NB4 (cell line): ENCODE data around the gene ACVR1.

ENCODE experiments used
- DNase-seq: peaks from one replicate; pipeline ENCODE4 v3.0.0; 2010; ENCODE audit warnings: low read depth
- H3K4me3 ChIP-seq: one replicate; pipeline ENCODE4 v1.5.1; 2011; ENCODE audit warnings: mild to moderate bottlenecking, low read depth, low read length, moderate library complexity
- CTCF ChIP-seq: IDR thresholded peaks from one replicate; pipeline ENCODE4 v1.5.1; 2012; ENCODE audit warnings: low read depth, low read length
- MAX ChIP-seq: IDR thresholded peaks from 2 replicates; pipeline ENCODE4 v1.6.1; 2011; ENCODE audit warnings: low read depth, low read length
- MYC ChIP-seq: IDR thresholded peaks from 2 replicates; pipeline ENCODE4 v1.6.1; 2011; ENCODE audit warnings: low read depth, low read length
- POLR2A ChIP-seq: IDR thresholded peaks from 2 replicates; pipeline ENCODE4 v1.6.1; 2011; ENCODE audit warnings: mild to moderate bottlenecking; ENCODE audit not compliant: insufficient read length; ENCODE audit errors: extremely low read depth

Gene ACVR1

GRCh38 chr2:157920736-157921135 lies 44.6 kb upstream of the ACVR1 start:
- DNase-seq: no peak
- H3K4me3 ChIP-seq: no peak overlapping the region
- TF ChIP-seq MAX: no peak
- no peak for TF ChIP-seq CTCF
- TF ChIP-seq POLR2A: no peak
- no peak for TF ChIP-seq MYC

- DNase-seq: no peak
- TF ChIP-seq CTCF (no peak), MAX (no peak), POLR2A (no peak), MYC (no peak)
- no peak overlapping the region for H3K4me3 ChIP-seq
Observed at GRCh38 chr2:157919181-157919580, 43.1 kb upstream of the ACVR1 start.

GRCh38 chr2:157918319-157918718 lies 42.2 kb upstream of the ACVR1 start:
- no peak overlapping the region for H3K4me3 ChIP-seq
- no peak for TF ChIP-seq MAX
- TF ChIP-seq MYC: no peak
- TF ChIP-seq CTCF: no peak
- no peak for TF ChIP-seq POLR2A
- DNase-seq: no peak

GRCh38 chr2:157911750-157912149 lies 35.6 kb upstream of the ACVR1 start:
- H3K4me3 ChIP-seq: no peak overlapping the region
- TF ChIP-seq POLR2A (no peak), MYC (no peak), MAX (no peak), CTCF (no peak)
- DNase-seq: no peak

GRCh38 chr2:157911246-157911645 lies 35.1 kb upstream of the ACVR1 start:
- TF ChIP-seq MAX (no peak), CTCF (no peak), POLR2A (no peak), MYC (no peak)
- no peak for DNase-seq
- no peak overlapping the region for H3K4me3 ChIP-seq

- H3K4me3 ChIP-seq: no peak overlapping the region
- no peak for DNase-seq
- TF ChIP-seq CTCF (no peak), MAX (no peak), MYC (no peak), POLR2A (no peak)
Observed at GRCh38 chr2:157905092-157905491, 29.0 kb upstream of the ACVR1 start.
